ENCODE results near the gene CUTC.

CUTC gene

DNA sequence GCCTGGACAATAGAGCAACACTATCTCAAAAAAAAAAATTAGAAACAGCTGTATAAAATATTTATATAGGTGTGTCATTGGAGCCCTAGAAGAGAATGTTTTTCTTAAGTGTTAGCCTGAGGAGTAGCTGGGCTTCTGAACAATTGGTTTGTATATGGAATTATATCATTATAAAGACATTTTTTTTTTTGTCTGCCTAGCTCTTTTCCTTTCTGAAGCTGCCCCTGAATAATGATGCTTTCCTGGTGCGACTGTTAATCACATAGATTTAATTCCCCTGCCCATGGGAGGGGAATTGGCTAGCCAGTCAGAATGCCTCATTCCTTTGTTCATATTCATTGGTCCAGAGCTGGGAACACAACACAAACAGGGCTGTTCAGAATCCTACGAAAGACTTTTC lies 36.5 kb downstream of the CUTC start:
- no peak for TF ChIP-seq CTCF (IDR thresholded peaks at IDR 0.05; ENCODE audit: insufficient read depth, low read depth, low read length, missing control alignments)
- H3K4me3 ChIP-seq (ENCODE audit: low read length) = no peak overlapping the region
- DNase-seq (ENCODE audit: low read depth) = no peak

DNA sequence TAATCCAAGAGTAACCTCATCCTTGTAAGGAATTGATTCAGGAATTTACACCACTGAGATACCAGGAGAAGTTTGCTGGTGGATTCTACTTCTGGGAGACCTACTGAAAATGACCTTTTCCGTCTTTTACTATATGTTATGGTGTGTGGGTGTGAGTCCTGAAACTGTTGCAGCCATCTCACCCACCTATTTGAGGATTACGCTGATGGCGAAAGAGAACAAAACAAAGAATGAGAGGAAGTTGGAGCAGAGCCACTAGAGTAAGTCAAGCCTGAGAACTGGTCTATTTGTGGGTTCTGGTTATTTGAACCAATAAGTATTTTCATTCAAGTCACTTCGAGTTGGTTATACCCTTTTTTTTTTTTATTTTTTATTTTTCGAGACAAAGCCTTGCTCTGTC lies 37.7 kb downstream of the CUTC start:
- TF ChIP-seq CTCF (IDR thresholded peaks at IDR 0.05; ENCODE audit: insufficient read depth, low read depth, low read length, missing control alignments) = no peak
- DNase-seq (ENCODE audit: low read depth) = no peak
- H3K4me3 ChIP-seq (ENCODE audit: low read length) = no peak overlapping the region

- no peak overlapping the region for H3K4me3 ChIP-seq (ENCODE audit: low read length)
- TF ChIP-seq CTCF (IDR thresholded peaks at IDR 0.05; ENCODE audit: insufficient read depth, low read depth, low read length, missing control alignments) = no peak
- DNase-seq (ENCODE audit: low read depth) = no peak
Observed at GRCh38 chr10:99770408-99771045, 38.5 kb downstream of the CUTC start.

DNA sequence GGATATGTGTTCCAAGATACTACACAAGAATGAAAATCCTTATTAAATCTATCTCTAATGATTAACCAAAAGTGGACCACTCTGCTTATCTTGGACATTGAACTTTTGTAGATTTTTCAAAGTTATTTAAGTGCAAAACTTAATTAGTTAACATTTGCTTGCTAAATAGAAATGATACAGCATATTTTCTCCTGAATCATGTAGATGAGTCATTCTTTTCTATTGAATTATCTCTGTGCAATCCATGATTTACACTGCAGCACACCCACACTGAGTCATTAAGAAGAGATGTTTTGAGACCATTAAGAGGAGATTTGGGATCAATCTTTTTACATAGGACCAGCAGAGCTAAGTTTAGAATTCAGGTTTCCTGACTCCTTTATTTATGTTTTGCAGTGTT lies 43.8 kb downstream of the CUTC start:
- peak; percentile 86 for DNase-seq (ENCODE audit: low read depth)
- no peak for TF ChIP-seq CTCF (IDR thresholded peaks at IDR 0.05; ENCODE audit: insufficient read depth, low read depth, low read length, missing control alignments)
- H3K4me3 ChIP-seq (ENCODE audit: low read length) = no peak overlapping the region

DNA sequence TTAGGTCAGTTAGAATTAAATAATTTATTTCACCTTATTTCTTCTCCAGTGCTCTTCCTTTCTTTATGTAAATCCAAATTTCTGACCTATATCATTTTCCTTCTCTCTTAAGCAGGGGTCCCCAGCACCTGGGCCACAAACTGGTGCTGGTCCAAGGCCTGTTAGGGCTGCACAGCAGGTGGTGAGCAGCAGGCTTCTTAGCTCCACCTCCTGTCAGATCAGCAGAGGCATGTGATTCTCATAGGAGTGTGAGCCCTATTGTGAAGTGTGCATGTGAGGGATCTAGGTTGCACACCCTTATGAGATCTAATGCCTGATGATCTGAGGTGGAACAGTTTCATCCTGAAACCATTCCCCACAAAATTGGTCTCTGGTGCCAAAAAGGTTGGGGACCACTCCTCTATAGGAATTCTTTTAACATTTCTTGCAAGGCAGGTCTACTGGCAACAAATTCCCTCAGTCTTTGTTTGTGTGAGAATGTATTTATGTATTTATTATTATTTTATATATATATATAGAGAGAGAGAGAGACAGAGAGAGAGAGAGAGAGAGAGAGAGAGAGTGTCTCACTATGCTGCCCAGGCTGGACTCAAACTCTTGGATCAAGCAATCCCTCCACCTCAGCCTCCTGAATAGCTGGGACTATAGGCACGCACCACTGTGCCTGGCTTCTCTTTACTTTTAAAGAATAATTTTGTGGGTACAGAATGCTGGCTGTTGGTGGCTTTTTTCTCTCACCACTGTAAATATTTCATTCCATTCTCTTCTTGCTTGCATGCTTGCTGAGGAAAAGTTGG lies 46.1 kb downstream of the CUTC start:
- no peak for TF ChIP-seq CTCF (IDR thresholded peaks at IDR 0.05; ENCODE audit: insufficient read depth, low read depth, low read length, missing control alignments)

DNA sequence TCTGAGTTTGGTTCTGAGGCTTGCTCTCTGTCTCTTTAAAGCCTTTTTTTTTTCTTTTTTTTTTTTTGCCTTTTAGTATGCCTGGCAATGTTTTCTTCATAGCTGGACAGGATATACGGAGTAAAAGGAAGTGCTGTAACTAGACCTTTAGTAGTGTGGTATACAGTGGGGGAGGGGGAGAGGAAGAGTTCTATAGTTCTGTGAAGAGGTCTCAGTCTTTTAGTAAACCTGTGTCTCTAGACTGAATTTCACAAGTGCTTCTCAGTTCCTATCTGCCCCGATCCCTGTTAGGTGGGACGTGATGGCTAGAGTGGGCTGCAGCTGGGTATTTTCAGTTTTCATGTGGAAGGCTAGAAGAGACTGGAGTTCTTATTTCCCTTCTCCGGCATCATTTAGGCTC lies 47.3 kb downstream of the CUTC start:
- DNase-seq (ENCODE audit: low read depth) = peak; percentile 52
- no peak for TF ChIP-seq CTCF (IDR thresholded peaks at IDR 0.05; ENCODE audit: insufficient read depth, low read depth, low read length, missing control alignments)
- no peak overlapping the region for H3K4me3 ChIP-seq (ENCODE audit: low read length)

More for the DNA sequence above, 46.1 kb downstream of the CUTC start:
- DNase-seq (ENCODE audit: low read depth) = peak; percentile 42
- H3K4me3 ChIP-seq (ENCODE audit: low read length) = no peak overlapping the region

Data from epithelial cell of esophagus (primary cell).